ENCODE data around the gene MRPS11.

GRCh38 chr15:88509964-88510363 lies 42.5 kb downstream of the MRPS11 start:
- TF ChIP-seq CTCF (IDR thresholded peaks at IDR 0.05; ENCODE audit: insufficient read depth, low read length) (no peak), SPI1 (IDR thresholded peaks at IDR 0.05; ENCODE audit: borderline replicate concordance, low read depth) (no peak), POLR2AphosphoS5 (IDR thresholded peaks at IDR 0.05; ENCODE audit: low read depth) (no peak), GABPA (IDR thresholded peaks at IDR 0.05; ENCODE audit: low read depth) (no peak)
- TF ChIP-seq, protein P1, sequence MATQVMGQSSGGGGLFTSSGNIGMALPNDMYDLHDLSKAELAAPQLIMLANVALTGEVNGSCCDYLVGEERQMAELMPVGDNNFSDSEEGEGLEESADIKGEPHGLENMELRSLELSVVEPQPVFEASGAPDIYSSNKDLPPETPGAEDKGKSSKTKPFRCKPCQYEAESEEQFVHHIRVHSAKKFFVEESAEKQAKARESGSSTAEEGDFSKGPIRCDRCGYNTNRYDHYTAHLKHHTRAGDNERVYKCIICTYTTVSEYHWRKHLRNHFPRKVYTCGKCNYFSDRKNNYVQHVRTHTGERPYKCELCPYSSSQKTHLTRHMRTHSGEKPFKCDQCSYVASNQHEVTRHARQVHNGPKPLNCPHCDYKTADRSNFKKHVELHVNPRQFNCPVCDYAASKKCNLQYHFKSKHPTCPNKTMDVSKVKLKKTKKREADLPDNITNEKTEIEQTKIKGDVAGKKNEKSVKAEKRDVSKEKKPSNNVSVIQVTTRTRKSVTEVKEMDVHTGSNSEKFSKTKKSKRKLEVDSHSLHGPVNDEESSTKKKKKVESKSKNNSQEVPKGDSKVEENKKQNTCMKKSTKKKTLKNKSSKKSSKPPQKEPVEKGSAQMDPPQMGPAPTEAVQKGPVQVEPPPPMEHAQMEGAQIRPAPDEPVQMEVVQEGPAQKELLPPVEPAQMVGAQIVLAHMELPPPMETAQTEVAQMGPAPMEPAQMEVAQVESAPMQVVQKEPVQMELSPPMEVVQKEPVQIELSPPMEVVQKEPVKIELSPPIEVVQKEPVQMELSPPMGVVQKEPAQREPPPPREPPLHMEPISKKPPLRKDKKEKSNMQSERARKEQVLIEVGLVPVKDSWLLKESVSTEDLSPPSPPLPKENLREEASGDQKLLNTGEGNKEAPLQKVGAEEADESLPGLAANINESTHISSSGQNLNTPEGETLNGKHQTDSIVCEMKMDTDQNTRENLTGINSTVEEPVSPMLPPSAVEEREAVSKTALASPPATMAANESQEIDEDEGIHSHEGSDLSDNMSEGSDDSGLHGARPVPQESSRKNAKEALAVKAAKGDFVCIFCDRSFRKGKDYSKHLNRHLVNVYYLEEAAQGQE (IDR thresholded peaks at IDR 0.05; ENCODE audit: insufficient replicate concordance, low read depth): no peak
